ENCODE measurements around the gene NHLH2.

NHLH2 gene

DNA sequence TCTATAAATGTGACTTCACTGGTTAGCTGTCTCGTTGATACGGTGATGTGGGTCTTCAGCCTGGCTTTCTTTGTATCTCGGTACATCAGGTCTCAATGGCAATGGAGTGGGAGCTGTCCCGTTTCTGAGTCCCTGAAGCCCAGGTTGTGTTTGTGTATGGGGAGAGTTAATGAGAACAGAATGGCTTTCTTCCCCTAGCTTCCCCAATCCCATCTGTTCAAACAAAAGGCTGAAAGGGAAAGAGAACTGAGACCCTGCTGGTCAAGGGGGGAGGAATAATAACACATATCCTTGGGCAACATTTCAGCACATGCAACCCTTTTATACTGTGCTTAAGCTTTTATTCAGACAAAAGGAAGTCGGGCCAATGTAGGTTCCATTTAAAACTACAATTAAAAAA, 44.0 kb downstream of the NHLH2 start:
- no peak for DNase-seq

DNA sequence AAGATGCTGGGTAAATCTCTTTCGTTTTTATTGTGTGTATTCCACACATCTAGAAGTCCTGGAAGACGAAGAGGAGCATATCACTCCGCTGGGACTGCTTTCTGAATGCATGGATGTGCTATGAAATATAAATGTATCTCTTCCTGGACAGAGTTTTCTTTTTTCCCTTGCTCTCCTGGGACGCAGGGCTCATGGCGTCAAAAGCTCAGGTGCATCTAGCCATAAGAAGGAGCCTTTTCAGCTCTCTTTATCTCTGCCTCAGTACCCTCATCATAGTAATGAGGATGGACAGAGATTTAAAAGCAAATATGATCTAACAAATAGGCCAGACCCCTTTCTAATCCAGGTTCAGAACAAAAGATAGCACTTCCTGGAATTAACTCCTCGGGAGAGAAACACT, 44.9 kb downstream of the NHLH2 start:
- no peak for DNase-seq

DNA sequence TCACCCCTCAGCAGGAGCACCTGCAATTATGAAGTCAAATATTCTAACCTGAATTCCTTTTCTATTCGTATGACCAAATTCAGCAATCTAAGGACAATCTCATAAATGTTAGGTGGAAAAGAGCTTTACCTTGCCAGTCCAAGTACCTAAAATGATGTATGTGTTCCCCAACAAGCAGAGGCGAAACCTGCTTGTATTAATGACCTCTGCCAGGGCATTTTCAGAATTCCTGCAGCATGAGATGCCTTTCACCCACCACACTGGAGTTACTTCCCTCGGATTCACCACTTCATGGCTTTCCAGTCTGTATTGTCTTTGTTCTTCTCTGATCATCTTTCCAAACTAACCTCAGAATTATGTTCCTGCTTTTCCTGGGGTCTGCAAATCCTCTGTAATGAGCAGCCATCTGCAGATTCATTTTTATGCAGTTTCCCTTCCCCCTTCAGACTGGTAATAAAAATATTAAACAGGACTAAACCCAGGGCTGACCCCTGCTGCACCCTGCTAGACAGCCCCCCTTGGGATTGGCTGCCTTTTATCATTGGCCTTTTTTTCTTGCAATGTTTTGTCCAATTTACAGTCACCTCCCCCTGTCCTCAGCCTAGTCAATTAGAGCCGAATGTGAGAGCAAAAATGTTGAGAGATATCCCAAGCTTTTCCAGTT, 45.8 kb downstream of the NHLH2 start:
- DNase-seq: no peak

DNA sequence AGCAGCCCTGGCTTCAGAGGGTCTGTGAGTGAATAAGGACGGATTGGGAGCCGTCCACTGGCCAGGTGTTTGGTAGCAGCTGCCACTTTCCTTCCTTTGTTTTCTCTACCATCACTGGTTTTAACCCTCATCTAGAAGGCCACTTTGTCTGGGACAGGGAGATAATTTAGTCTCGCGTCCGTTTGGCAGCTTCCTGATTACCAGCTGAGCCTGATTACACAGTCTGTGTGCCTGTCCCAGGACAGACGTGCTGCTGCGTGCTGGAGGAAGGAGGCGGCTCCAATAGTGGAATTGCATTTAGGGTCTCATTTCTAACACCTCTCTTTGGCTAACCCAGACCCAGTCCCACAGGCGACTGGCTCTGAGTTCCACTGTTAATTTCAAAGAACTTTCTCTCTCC, 47.8 kb downstream of the NHLH2 start:
- DNase-seq: no peak

DNA sequence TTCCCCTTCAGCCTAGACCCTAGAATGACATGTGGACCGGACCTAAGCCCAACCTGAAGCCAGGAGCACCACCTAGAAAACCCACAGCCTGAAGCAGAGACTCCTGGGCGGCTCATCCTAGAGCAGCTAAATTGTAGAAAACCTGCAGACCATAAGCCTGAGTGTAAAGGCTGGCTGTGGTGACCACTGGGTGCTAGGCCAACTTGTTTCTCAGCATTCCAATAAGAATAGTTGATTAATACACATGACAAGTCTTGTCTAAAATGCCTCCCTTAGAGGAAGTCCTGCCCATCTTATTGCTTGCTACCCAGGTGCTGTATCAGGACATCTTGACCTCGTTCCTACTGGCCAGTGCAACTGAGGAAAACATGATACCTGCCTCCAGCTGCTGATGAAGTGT, 49.1 kb downstream of the NHLH2 start:
- no peak for DNase-seq

DNA sequence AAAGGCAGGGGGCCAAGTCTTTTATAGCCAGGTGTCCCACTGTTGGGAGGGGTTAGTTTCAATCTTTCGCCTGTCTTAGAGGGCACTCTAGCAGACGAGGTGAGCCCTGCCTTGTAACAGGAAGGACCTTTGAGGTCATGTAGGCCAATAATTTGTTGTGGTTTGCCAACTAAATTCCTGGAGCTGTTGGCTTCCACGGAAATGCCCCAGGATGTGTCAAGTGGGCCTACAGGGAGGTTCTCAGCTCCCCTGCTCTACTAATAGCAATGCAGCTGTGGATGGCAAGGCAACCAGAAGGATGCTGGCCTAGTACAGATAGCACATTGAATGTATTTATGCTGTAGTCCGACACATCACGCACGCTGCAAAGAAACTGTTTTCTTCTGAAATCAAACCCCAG, 50.1 kb downstream of the NHLH2 start:
- DNase-seq: no peak

DNA sequence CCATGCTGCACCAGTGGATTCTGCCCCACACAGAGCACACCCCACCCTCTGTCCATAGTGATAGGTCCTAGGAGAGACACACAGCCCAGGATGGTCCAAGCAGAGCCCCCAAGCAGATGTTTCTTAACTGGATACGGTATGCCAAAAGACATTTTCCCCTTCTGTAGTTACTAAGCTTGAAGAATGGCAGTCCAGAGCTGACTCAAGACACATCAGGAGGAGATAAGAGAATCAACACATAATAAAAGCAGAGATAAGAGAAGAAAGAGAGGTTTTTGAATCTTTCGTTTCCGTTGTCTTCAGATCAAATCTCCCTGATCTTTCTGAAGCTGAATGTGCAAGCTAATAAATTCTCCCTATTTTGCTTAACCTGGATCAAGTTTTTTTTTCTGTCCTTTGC, 50.6 kb downstream of the NHLH2 start:
- no peak for DNase-seq
